ENCODE data around the gene G3BP1.
"Not testable (repeated sequence)": the region's sequence is repeated elsewhere in the genome, so short reads cannot be mapped to it uniquely, and the experiment has no call there.

DNA sequence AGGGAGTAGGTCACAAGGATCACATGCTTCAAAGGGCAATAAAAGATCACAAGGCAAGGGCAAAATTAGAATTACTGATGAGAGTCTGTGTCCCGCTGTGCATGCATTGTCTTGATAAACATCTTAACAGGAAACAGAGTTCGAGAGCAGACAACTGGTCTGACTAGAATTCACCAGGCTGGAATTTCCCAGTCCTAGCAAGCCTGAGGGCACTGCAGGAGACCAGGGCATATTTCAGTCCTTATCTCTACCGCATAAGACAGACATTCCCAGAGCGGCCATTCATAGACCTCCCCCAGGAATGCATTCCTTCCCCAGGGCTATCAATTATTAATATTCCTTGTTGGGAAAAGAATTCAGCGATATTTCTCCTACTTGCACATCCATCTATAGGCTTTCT is 42.2 kb upstream of the G3BP1 start:
- not testable (repeated sequence) for TF ChIP-seq SP1 (CRISPR knock-in tag; conservative IDR thresholded peaks at IDR 0.05); CBFB (CRISPR knock-in tag; IDR thresholded peaks at IDR 0.05; ENCODE audit: low read depth); GRHL2 (CRISPR knock-in tag; IDR thresholded peaks at IDR 0.05; ENCODE audit: insufficient replicate concordance, severe bottlenecking); ZNF423 (CRISPR knock-in tag; IDR thresholded peaks at IDR 0.05); GABPB1 (CRISPR knock-in tag; IDR thresholded peaks at IDR 0.05); JUN (CRISPR knock-in tag; IDR thresholded peaks at IDR 0.05)
- TF ChIP-seq, protein P1, sequence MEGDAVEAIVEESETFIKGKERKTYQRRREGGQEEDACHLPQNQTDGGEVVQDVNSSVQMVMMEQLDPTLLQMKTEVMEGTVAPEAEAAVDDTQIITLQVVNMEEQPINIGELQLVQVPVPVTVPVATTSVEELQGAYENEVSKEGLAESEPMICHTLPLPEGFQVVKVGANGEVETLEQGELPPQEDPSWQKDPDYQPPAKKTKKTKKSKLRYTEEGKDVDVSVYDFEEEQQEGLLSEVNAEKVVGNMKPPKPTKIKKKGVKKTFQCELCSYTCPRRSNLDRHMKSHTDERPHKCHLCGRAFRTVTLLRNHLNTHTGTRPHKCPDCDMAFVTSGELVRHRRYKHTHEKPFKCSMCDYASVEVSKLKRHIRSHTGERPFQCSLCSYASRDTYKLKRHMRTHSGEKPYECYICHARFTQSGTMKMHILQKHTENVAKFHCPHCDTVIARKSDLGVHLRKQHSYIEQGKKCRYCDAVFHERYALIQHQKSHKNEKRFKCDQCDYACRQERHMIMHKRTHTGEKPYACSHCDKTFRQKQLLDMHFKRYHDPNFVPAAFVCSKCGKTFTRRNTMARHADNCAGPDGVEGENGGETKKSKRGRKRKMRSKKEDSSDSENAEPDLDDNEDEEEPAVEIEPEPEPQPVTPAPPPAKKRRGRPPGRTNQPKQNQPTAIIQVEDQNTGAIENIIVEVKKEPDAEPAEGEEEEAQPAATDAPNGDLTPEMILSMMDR (IDR thresholded peaks at IDR 0.05): not testable (repeated sequence)
- TF ChIP-seq, protein P2, sequence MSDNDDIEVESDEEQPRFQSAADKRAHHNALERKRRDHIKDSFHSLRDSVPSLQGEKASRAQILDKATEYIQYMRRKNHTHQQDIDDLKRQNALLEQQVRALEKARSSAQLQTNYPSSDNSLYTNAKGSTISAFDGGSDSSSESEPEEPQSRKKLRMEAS (CRISPR knock-in tag; IDR thresholded peaks at IDR 0.05): not testable (repeated sequence)
- TF ChIP-seq, protein P3, sequence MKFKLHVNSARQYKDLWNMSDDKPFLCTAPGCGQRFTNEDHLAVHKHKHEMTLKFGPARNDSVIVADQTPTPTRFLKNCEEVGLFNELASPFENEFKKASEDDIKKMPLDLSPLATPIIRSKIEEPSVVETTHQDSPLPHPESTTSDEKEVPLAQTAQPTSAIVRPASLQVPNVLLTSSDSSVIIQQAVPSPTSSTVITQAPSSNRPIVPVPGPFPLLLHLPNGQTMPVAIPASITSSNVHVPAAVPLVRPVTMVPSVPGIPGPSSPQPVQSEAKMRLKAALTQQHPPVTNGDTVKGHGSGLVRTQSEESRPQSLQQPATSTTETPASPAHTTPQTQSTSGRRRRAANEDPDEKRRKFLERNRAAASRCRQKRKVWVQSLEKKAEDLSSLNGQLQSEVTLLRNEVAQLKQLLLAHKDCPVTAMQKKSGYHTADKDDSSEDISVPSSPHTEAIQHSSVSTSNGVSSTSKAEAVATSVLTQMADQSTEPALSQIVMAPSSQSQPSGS (CRISPR knock-in tag; IDR thresholded peaks at IDR 0.05; ENCODE audit: borderline replicate concordance, low read depth): not testable (repeated sequence)
- TF ChIP-seq, protein P4, sequence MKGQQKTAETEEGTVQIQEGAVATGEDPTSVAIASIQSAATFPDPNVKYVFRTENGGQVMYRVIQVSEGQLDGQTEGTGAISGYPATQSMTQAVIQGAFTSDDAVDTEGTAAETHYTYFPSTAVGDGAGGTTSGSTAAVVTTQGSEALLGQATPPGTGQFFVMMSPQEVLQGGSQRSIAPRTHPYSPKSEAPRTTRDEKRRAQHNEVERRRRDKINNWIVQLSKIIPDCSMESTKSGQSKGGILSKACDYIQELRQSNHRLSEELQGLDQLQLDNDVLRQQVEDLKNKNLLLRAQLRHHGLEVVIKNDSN (CRISPR knock-in tag; IDR thresholded peaks at IDR 0.05): not testable (repeated sequence)
- TF ChIP-seq, protein P5, sequence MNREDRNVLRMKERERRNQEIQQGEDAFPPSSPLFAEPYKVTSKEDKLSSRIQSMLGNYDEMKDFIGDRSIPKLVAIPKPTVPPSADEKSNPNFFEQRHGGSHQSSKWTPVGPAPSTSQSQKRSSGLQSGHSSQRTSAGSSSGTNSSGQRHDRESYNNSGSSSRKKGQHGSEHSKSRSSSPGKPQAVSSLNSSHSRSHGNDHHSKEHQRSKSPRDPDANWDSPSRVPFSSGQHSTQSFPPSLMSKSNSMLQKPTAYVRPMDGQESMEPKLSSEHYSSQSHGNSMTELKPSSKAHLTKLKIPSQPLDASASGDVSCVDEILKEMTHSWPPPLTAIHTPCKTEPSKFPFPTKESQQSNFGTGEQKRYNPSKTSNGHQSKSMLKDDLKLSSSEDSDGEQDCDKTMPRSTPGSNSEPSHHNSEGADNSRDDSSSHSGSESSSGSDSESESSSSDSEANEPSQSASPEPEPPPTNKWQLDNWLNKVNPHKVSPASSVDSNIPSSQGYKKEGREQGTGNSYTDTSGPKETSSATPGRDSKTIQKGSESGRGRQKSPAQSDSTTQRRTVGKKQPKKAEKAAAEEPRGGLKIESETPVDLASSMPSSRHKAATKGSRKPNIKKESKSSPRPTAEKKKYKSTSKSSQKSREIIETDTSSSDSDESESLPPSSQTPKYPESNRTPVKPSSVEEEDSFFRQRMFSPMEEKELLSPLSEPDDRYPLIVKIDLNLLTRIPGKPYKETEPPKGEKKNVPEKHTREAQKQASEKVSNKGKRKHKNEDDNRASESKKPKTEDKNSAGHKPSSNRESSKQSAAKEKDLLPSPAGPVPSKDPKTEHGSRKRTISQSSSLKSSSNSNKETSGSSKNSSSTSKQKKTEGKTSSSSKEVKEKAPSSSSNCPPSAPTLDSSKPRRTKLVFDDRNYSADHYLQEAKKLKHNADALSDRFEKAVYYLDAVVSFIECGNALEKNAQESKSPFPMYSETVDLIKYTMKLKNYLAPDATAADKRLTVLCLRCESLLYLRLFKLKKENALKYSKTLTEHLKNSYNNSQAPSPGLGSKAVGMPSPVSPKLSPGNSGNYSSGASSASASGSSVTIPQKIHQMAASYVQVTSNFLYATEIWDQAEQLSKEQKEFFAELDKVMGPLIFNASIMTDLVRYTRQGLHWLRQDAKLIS (CRISPR knock-in tag; IDR thresholded peaks at IDR 0.05; ENCODE audit: borderline replicate concordance): not testable (repeated sequence)

All from WTC11 (cell line).